ENCODE results near the gene ARHGEF4. TPM values are rescaled to one million over a fixed set of nuclear protein-coding genes. Genes with fewer than 3 reads are reported as not detected.

The ARHGEF4 gene
- polyA plus RNA-seq, 1 donor (not counting 4 experiments of a cell fraction or from before 2014, with no cell fraction given), result 22.6 TPM

DNA sequence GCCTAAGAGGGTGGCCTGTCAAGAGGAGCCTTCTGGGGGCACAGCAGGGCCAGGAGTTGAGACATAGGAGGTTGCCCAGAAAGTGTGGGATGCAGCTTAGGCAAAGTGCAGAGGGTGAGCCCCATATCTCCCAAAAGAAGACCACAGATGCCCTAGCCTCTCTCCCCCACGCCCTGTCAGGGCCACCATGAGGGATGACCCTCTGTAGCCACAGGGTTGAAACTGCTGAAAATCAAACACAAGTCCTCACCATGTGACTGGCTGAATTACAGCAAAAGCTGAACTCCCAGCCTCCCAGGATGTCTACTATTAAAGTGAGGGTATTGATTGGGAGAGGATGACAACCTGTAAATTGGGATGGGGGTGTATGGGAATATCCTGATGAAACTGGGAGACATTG, 37.4 kb upstream of the ARHGEF4 start:
- no peak overlapping the region for H2AFZ ChIP-seq (ENCODE audit: control insufficient read depth, low read length)
- no peaks in the 10 kb centered on the region for H3K79me2 ChIP-seq (ENCODE audit: control insufficient read depth, insufficient read depth, low read length)
- H3K9me1 ChIP-seq (ENCODE audit: control insufficient read depth, extremely low read depth, insufficient read depth, low read length), result no peaks in the 10 kb centered on the region
- dilution Hi-C loops (cut with MboI; ENCODE audit: extremely low pct_ligation_motif_present, low sequenced_read_pairs), result no loop called here
- DNase-seq (ENCODE audit: low read depth, low spot score), result no peak
- TF ChIP-seq, protein P1, sequence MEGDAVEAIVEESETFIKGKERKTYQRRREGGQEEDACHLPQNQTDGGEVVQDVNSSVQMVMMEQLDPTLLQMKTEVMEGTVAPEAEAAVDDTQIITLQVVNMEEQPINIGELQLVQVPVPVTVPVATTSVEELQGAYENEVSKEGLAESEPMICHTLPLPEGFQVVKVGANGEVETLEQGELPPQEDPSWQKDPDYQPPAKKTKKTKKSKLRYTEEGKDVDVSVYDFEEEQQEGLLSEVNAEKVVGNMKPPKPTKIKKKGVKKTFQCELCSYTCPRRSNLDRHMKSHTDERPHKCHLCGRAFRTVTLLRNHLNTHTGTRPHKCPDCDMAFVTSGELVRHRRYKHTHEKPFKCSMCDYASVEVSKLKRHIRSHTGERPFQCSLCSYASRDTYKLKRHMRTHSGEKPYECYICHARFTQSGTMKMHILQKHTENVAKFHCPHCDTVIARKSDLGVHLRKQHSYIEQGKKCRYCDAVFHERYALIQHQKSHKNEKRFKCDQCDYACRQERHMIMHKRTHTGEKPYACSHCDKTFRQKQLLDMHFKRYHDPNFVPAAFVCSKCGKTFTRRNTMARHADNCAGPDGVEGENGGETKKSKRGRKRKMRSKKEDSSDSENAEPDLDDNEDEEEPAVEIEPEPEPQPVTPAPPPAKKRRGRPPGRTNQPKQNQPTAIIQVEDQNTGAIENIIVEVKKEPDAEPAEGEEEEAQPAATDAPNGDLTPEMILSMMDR (optimal IDR thresholded peaks at IDR 0.05 in 1 of 3, IDR thresholded peaks at IDR 0.05 in 1 of 3, conservative IDR thresholded peaks at IDR 0.05 in 1 of 3; ENCODE audit: extremely low read depth in 1 of 3, insufficient read depth in 2 of 3, low read length in 3 of 3), result no peak
- no peak for TF ChIP-seq EZH2 (IDR thresholded peaks at IDR 0.05; ENCODE audit: low read length)
- H3K27me3 ChIP-seq (ENCODE audit: control insufficient read depth, extremely low read depth, insufficient read depth, low read length), result no peaks in the 10 kb centered on the region
- H3K9me3 ChIP-seq (ENCODE audit: control insufficient read depth, low read depth, low read length), result no peaks in the 10 kb centered on the region
- peaks cover 6% of the 10 kb centered on the region for H3K4me1 ChIP-seq (ENCODE audit: control insufficient read depth, extremely low read depth, insufficient read depth, low read length)
- no peak overlapping the region for H3K4me3 ChIP-seq (ENCODE audit: control insufficient read depth in 2 of 3, extremely low read depth in 1 of 3, insufficient read depth in 2 of 3, low read depth in 1 of 3, low read length in 3 of 3)
- H3K36me3 ChIP-seq (ENCODE audit: control insufficient read depth in 2 of 2, extremely low read depth in 1 of 2, insufficient read depth in 2 of 2, low read length in 2 of 2), result no peaks in the 10 kb centered on the region
- H3K4me2 ChIP-seq (ENCODE audit: control insufficient read depth, extremely low read depth, insufficient read depth, low read depth, low read length), result no peak overlapping the region
- no peaks in the 10 kb centered on the region for H4K20me1 ChIP-seq (ENCODE audit: control insufficient read depth, extremely low read depth, insufficient read depth, low read length)
- H3K9ac ChIP-seq (ENCODE audit: control insufficient read depth, extremely low read depth, insufficient read depth, low read length), result no peak overlapping the region
- H3K27ac ChIP-seq (ENCODE audit: control insufficient read depth, insufficient read depth, low read length), result no peak overlapping the region
- no peak for FAIRE-seq

DNA sequence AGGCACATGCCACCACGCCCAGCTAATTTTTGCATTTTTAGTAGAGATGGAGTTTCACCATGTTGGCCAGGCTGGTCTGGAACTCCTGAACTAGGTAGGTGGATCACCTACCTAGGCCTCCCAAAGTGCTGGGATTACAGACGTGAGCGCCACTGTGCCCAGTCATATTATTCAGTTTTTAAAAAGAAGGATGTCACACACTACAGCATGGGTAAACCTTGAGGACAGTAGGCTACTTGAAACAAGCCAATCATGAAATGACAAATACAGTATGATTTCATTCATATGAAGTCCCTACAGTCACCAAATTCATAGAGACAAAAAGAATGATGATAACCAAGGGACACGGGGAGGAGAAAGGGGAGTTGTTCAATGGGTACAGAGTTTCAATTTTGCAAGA, 31.1 kb upstream of the ARHGEF4 start:
- Histone ChIP-seq H3K9me1 (ENCODE audit: control insufficient read depth, extremely low read depth, insufficient read depth, low read length) (no peaks in the 10 kb centered on the region), H3K36me3 (ENCODE audit: control insufficient read depth in 2 of 2, extremely low read depth in 1 of 2, insufficient read depth in 2 of 2, low read length in 2 of 2) (no peaks in the 10 kb centered on the region), H3K27ac (ENCODE audit: control insufficient read depth, insufficient read depth, low read length) (no peak overlapping the region), H3K27me3 (ENCODE audit: control insufficient read depth, extremely low read depth, insufficient read depth, low read length) (no peaks in the 10 kb centered on the region), H3K4me1 (ENCODE audit: control insufficient read depth, extremely low read depth, insufficient read depth, low read length) (peaks cover 24% of the 10 kb centered on the region), H4K20me1 (ENCODE audit: control insufficient read depth, extremely low read depth, insufficient read depth, low read length) (no peaks in the 10 kb centered on the region), H3K4me2 (ENCODE audit: control insufficient read depth, extremely low read depth, insufficient read depth, low read depth, low read length) (no peak overlapping the region), H2AFZ (ENCODE audit: control insufficient read depth, low read length) (no peak overlapping the region), H3K9ac (ENCODE audit: control insufficient read depth, extremely low read depth, insufficient read depth, low read length) (no peak overlapping the region), H3K79me2 (ENCODE audit: control insufficient read depth, insufficient read depth, low read length) (no peaks in the 10 kb centered on the region), H3K9me3 (ENCODE audit: control insufficient read depth, low read depth, low read length) (no peaks in the 10 kb centered on the region), H3K4me3 (ENCODE audit: control insufficient read depth in 2 of 3, extremely low read depth in 1 of 3, insufficient read depth in 2 of 3, low read depth in 1 of 3, low read length in 3 of 3) (no peak overlapping the region)
- dilution Hi-C loops (cut with MboI; ENCODE audit: extremely low pct_ligation_motif_present, low sequenced_read_pairs), result no loop called here
- DNase-seq (ENCODE audit: low read depth, low spot score), result no peak
- FAIRE-seq, result no peak
- TF ChIP-seq EZH2 (IDR thresholded peaks at IDR 0.05; ENCODE audit: low read length), result no peak
- TF ChIP-seq, protein P1 (optimal IDR thresholded peaks at IDR 0.05 in 1 of 3, IDR thresholded peaks at IDR 0.05 in 1 of 3, conservative IDR thresholded peaks at IDR 0.05 in 1 of 3; ENCODE audit: extremely low read depth in 1 of 3, insufficient read depth in 2 of 3, low read length in 3 of 3), result no peak

Data from keratinocyte (primary cell).